NCI-H2171 (cell line): ENCODE data around the gene NR5A1.

Experiments used
- DNase-seq: peaks from one replicate; lab custom pipeline; 2025; lab: John Stamatoyannopoulos, UW

Gene NR5A1

GRCh38 chr9:124480621-124480981, 26.6 kb downstream of the NR5A1 start:
- no peak for DNase-seq

GRCh38 chr9:124479947-124480620, 27.1 kb downstream of the NR5A1 start:
- no peak for DNase-seq

- DNase-seq = no peak
Measured at GRCh38 chr9:124479371-124479770, 27.8 kb downstream of the NR5A1 start.

GRCh38 chr9:124478354-124478753, 28.8 kb downstream of the NR5A1 start:
- no peak for DNase-seq

GRCh38 chr9:124477648-124478285, 29.4 kb downstream of the NR5A1 start:
- DNase-seq = peak; percentile 33

GRCh38 chr9:124477211-124477647, 30.0 kb downstream of the NR5A1 start:
- DNase-seq = peak; percentile 21

- DNase-seq = no peak
Measured at GRCh38 chr9:124475868-124476690, 31.1 kb downstream of the NR5A1 start.

- DNase-seq = no peak
Measured at GRCh38 chr9:124475158-124475867, 31.9 kb downstream of the NR5A1 start.

- DNase-seq = no peak
Measured at GRCh38 chr9:124474151-124474550, 33.0 kb downstream of the NR5A1 start.

- no peak for DNase-seq
Measured at GRCh38 chr9:124473310-124473709, 33.9 kb downstream of the NR5A1 start.

GRCh38 chr9:124472770-124473169, 34.4 kb downstream of the NR5A1 start:
- no peak for DNase-seq

GRCh38 chr9:124471761-124472160, 35.4 kb downstream of the NR5A1 start:
- DNase-seq = no peak

- DNase-seq = no peak
Measured at GRCh38 chr9:124470726-124471125, 36.5 kb downstream of the NR5A1 start.

- no peak for DNase-seq
Measured at GRCh38 chr9:124470306-124470705, 36.9 kb downstream of the NR5A1 start.

- no peak for DNase-seq
Measured at GRCh38 chr9:124469011-124469832, 38.0 kb downstream of the NR5A1 start.

GRCh38 chr9:124468061-124468740, 39.0 kb downstream of the NR5A1 start:
- no peak for DNase-seq

GRCh38 chr9:124467410-124468060, 39.7 kb downstream of the NR5A1 start:
- DNase-seq = no peak

GRCh38 chr9:124465736-124466135, 41.5 kb downstream of the NR5A1 start:
- DNase-seq = no peak

GRCh38 chr9:124462739-124463138, 44.5 kb downstream of the NR5A1 start:
- DNase-seq = no peak

- DNase-seq = no peak
Measured at GRCh38 chr9:124458441-124458840, 48.8 kb downstream of the NR5A1 start.
